KMS-11 (cell line): ENCODE data around the gene FRY.

ENCODE experiments used
- H2AFZ ChIP-seq: fragments of 200-600 bp; sonication (generic); 2 replicates; pipeline ENCODE4 v1.6.1; 2016; ENCODE audit warnings: antibody characterized with exemption, mixed run types, low read depth
- H3K27ac ChIP-seq: fragments of 200-600 bp; sonication (generic); 2 replicates; pipeline ENCODE4 v1.6.1; 2016; ENCODE audit warnings: mild to moderate bottlenecking, mixed run types
- H3K27me3 ChIP-seq: fragments of 200-600 bp; sonication (generic); 2 replicates; pipeline ENCODE4 v1.6.1; 2017; ENCODE audit warnings: mild to moderate bottlenecking, low read depth, mixed run types, moderate library complexity; ENCODE audit not compliant: insufficient read depth
- H3K36me3 ChIP-seq: fragments of 200-600 bp; sonication (generic); 2 replicates; pipeline ENCODE4 v1.6.1; 2017; ENCODE audit warnings: mild to moderate bottlenecking, mixed run types; ENCODE audit not compliant: insufficient read depth
- H3K4me1 ChIP-seq: fragments of 200-600 bp; sonication (generic); 2 replicates; pipeline ENCODE4 v1.6.1; 2016; ENCODE audit warnings: mild to moderate bottlenecking, low read depth, mixed run types; ENCODE audit not compliant: poor library complexity, severe bottlenecking
- H3K4me2 ChIP-seq: fragments of 200-600 bp; sonication (generic); 2 replicates; pipeline ENCODE4 v1.7.0; 2016; ENCODE audit warnings: mild to moderate bottlenecking, mixed run types
- H3K4me3 ChIP-seq: fragments of 200-600 bp; sonication (generic); IDR thresholded peaks from 2 replicates; pipeline ENCODE4 v1.6.1; 2017; ENCODE audit warnings: low read depth, low read length, mixed read lengths; ENCODE audit not compliant: insufficient read depth
- H3K79me2 ChIP-seq: fragments of 200-600 bp; sonication (generic); 2 replicates; pipeline ENCODE4 v1.6.1; 2016; ENCODE audit warnings: low read depth, mixed run types; ENCODE audit not compliant: insufficient read depth
- H3K9ac ChIP-seq: fragments of 200-600 bp; sonication (generic); 2 replicates; pipeline ENCODE4 v1.6.1; 2016; ENCODE audit warnings: mild to moderate bottlenecking, mixed run types
- H4K20me1 ChIP-seq: fragments of 200-600 bp; sonication (generic); 2 replicates; pipeline ENCODE4 v1.6.1; 2016; ENCODE audit warnings: mild to moderate bottlenecking, mixed run types; ENCODE audit not compliant: insufficient read depth
- TF ChIP-seq, protein P1 (sequence below): fragments of 200-600 bp; sonication (generic); conservative IDR thresholded peaks from 2 replicates; pipeline ENCODE4 v1.6.1; 2017; ENCODE audit warnings: low read depth, mild to moderate bottlenecking, antibody characterized with exemption, low read length, moderate library complexity, mixed read lengths

The FRY gene

DNA sequence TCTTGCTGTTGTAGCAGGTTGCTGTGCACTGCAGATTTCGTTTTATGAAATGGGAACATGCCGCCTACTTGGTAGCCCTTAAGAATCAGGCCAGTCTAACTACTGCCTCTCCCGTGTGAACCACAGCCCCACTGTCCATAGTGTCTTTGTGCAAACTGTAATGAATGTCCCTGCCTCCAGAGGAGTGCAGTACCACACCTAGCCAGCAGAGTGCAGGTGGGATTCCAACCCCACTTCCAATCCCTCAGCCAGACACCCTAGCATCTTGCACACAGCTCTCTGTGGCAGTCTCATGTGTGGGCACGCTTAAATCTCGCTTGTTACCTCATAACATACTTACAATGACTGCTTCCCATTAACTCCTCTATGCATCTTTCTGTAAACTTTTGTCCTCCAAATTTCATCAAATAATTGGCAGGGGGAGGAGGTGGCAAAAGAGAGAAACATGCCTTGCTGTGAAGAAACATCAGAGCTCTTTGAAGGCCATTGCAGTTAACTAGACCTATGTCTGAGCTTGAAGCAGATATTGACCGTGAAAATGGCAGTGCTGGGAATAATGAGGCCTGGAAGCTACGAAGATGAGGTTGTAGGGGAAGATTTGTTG lies 236.4 kb downstream of the FRY start:
- H4K20me1 ChIP-seq = no peaks in the 10 kb centered on the region
- no peak overlapping the region for H2AFZ ChIP-seq
- no peak overlapping the region for H3K4me3 ChIP-seq
- no peaks in the 10 kb centered on the region for H3K27me3 ChIP-seq
- H3K4me1 ChIP-seq = no peaks in the 10 kb centered on the region
- no peak overlapping the region for H3K9ac ChIP-seq
- H3K4me2 ChIP-seq = no peak overlapping the region
- TF ChIP-seq, protein P1, sequence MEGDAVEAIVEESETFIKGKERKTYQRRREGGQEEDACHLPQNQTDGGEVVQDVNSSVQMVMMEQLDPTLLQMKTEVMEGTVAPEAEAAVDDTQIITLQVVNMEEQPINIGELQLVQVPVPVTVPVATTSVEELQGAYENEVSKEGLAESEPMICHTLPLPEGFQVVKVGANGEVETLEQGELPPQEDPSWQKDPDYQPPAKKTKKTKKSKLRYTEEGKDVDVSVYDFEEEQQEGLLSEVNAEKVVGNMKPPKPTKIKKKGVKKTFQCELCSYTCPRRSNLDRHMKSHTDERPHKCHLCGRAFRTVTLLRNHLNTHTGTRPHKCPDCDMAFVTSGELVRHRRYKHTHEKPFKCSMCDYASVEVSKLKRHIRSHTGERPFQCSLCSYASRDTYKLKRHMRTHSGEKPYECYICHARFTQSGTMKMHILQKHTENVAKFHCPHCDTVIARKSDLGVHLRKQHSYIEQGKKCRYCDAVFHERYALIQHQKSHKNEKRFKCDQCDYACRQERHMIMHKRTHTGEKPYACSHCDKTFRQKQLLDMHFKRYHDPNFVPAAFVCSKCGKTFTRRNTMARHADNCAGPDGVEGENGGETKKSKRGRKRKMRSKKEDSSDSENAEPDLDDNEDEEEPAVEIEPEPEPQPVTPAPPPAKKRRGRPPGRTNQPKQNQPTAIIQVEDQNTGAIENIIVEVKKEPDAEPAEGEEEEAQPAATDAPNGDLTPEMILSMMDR = peak; percentile 81
- H3K79me2 ChIP-seq = no peaks in the 10 kb centered on the region
- no peak overlapping the region for H3K27ac ChIP-seq
- no peaks in the 10 kb centered on the region for H3K36me3 ChIP-seq

DNA sequence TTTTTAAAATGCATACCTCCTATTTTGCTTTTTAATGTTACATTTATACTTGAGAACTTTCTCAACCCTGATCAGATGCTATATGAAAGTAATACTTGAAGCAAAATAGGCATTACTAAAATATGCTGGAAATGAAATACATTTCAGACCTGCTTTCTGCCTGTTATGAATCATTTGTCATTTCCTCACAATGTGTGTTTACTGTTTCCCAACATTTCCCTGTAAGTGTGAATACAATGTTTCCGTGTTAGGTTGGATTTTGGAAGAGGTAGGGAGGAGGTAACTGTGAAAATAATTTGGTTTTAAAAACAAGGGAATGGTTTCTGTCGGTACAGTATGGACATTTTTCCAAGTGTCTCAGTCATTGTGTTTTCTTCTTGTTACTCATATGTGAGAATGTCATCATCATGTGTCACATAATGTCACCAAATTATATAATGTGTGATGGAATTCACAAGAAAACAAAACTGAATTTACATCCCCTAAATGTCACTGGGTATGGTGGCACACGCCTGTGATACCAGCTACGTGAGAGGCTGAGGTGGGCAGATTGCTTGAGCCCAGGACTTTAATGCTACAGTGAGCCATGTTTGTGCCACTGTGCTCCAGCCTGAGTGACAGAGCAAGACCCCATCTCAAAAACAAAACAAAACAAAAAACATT lies 240.6 kb downstream of the FRY start:
- Histone ChIP-seq H3K4me2 (no peak overlapping the region), H3K27ac (no peak overlapping the region), H3K27me3 (no peaks in the 10 kb centered on the region), H2AFZ (no peak overlapping the region), H3K4me3 (no peak overlapping the region), H3K4me1 (no peaks in the 10 kb centered on the region), H3K36me3 (no peaks in the 10 kb centered on the region), H3K9ac (no peak overlapping the region), H4K20me1 (no peaks in the 10 kb centered on the region), H3K79me2 (no peaks in the 10 kb centered on the region)
- TF ChIP-seq, protein P1 = no peak

DNA sequence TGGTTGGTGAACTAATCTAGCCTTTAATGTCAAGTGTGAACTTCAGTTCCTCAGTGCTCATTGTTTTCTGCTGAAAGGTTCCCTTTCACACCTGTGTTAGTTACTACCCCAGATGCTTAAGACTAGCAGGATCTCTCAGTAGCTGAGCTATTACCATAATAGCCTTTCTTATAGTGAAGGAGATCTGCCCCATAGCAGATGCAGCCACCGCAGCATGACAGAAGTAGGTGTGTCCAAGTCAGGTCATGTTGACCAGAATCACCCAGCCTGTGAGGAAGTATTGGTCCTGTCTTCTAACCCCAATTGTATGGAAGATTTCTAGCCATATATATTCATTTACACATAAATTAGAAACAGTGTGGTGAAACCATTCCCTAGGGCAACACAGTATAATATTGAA lies 246.3 kb downstream of the FRY start:
- no peaks in the 10 kb centered on the region for H4K20me1 ChIP-seq
- H2AFZ ChIP-seq = no peak overlapping the region
- no peaks in the 10 kb centered on the region for H3K79me2 ChIP-seq
- H3K4me1 ChIP-seq = no peaks in the 10 kb centered on the region
- H3K4me3 ChIP-seq = no peak overlapping the region
- no peak overlapping the region for H3K27ac ChIP-seq
- H3K36me3 ChIP-seq = no peaks in the 10 kb centered on the region
- no peak overlapping the region for H3K4me2 ChIP-seq
- H3K9ac ChIP-seq = no peak overlapping the region
- no peaks in the 10 kb centered on the region for H3K27me3 ChIP-seq
- TF ChIP-seq, protein P1 = no peak

DNA sequence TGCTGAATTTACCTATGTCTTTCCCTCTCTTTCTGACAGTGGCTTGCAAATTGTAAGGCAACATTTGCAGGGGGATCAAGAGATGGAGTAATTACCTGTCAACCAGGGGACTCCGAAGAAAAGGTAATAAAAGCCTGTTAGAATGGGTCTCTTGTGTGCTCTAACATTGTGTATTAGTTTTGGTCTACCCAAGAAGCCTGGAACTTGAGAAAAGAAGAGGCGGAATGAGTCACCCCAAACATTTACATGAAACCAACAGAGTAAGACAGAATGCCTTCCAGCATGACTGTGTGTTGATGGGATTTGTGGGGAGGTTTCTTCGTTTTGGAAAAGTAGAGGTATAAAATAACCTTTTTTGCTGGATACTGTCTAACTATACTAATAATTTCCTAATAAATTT lies 246.9 kb downstream of the FRY start:
- Histone ChIP-seq H3K36me3 (no peaks in the 10 kb centered on the region), H3K4me1 (no peaks in the 10 kb centered on the region), H3K27ac (no peak overlapping the region), H3K9ac (no peak overlapping the region), H3K4me2 (no peak overlapping the region), H4K20me1 (no peaks in the 10 kb centered on the region), H3K27me3 (no peaks in the 10 kb centered on the region), H3K4me3 (no peak overlapping the region), H3K79me2 (no peaks in the 10 kb centered on the region), H2AFZ (no peak overlapping the region)
- TF ChIP-seq, protein P1 = no peak
